Midbrain (tissue), 1 donor: ENCODE measurements around the gene JARID2.

ENCODE experiments used
- DNase-seq: peaks from one replicate; lab custom pipeline; 2025; lab: John Stamatoyannopoulos, UW

JARID2 gene

DNA sequence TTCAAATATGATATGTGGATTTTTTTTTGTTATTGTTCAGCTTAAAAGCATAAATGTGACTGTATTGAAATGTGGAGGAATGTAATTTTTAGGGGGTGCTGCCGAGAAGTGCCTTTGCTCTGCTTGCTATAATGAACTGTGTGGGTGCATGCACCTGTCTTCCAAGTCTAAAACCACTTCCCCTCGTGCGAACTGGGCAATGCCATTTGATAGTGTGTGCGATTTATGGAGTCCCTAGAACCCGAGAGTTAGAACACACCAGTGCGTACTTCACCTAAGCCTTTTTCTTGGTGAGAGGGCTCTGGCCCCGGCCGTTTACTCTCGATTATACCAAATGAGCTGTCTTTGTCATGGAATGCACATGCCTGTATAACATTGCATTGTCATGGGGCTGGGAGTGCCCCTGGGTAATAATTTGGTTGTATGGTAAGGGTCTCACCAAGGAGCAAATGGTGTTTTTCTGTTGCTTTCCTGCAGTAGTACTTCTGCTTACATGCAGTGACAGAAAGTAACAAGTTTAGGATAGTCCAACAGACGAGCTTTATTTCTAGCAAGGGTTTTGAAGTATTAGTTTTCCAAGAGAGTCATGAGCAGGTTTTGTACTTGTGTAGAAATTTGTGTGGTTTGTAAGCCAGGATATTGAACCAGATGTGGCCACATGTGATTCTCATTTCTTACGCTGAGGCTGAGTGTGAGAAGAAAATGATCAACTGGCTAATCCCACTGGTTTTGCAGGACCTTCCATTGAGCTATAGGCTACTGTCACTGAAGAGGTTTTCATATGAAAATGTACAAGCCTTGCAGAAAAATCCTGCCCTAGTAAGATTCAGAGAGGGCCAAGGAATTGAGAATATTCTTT lies 244.6 kb downstream of the JARID2 start:
- DNase-seq = no peak

DNA sequence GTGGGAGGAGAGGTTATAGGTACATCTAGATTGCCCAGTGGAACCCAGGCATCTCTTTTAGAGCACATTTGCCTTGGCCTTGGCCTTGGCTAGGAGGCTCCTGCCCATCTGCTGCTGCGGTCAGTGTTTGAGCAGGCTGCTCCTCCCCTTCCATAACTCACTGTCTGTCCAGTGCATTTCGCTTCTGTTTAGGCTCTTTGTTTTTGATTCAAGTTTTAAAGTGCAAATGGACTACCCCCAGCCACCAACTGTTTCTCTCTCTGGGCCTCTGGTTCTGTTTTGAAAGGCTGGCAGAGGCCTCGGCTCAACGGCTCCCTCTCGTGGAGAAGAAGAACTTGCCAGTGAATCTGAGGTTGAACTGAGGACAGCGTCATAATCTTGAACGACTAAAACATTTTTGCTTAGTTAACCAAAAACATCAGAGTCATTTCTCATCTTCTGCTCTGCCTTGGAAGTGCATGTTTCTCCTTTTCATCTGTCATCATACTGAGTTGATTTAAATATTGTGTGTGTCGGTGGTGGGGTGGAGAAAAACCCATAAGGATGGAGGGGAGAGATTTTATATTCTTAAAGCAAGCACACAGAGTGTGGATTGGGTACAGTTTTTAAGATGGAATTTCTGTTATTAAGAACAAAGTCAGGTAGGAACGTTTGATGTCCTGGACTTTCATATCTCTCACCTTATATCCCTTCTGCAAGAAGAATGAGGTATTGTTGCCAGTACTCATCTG lies 245.6 kb downstream of the JARID2 start:
- peak; percentile 92 for DNase-seq

DNA sequence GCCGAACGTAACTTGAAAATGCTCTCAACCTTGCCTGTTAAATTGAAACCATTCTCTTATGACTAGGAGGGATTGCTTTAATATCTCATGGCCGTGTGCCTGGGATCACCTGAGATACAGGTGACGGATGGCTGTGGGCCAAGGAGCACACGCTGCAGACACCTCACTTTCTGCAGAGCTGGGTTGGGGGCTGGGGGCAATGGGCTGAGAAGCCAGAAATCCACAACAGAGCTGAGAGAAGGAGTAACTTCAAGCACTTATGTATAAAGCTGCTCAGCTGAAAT lies 246.1 kb downstream of the JARID2 start:
- DNase-seq = no peak

DNA sequence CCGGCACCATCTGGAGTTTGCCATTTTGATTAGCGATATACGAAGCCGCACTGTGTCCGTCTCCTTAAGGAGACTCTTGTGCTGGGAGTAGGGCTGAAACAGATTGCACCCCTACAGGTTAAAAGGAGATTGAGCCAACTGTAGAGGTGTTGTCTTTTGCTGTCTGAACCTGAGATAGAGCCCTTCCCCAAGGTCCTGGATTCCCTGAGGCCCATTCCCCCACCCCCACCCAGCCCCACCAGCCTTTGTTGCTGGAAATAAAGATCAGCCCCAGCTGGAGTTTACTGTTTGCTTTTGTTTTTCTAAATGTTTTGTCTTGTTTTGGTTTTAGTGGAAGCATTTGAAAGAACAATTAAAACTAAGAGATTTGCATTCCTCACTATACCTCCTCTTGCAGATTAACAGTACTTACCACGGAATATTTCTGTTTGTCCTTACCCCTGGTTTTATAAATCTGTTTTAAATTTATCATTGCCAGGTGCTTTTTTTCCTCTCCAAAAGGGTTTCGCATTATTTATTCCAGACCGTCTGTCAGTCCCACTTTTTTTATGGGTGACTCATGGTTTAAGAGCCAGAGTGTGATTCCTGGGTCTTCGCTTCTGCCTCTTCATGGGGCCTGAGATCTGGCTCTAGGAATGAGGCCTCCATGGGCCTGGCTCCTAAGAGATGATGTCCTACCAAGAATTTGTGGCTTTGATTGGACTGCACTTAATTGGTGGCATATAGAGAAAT lies 247.7 kb downstream of the JARID2 start:
- no peak for DNase-seq

DNA sequence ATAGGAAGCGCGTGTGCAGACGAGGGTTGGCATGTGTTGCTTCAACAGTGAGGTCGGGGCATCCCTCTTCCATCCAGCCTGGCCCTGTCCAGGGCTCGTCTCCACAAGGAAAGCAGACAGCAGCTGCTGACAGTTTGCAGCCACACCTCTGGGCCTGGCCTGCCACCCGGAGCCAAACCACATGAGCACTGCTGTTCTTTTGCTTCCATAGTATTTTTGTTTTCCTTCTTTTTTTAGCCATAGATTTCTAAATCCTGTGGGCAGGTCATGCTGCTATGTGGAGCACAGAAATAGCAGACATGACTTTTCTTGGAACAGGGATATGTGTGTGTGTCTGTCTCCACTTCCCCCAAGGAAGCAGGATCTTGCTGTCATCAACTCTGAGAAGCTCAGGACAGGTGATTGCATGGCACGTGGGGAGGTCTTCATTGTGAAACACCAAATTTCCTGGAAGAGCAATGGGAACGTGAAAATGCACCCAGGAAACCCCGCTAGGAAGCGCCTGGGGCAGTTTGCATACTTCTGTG lies 249.6 kb downstream of the JARID2 start:
- no peak for DNase-seq

DNA sequence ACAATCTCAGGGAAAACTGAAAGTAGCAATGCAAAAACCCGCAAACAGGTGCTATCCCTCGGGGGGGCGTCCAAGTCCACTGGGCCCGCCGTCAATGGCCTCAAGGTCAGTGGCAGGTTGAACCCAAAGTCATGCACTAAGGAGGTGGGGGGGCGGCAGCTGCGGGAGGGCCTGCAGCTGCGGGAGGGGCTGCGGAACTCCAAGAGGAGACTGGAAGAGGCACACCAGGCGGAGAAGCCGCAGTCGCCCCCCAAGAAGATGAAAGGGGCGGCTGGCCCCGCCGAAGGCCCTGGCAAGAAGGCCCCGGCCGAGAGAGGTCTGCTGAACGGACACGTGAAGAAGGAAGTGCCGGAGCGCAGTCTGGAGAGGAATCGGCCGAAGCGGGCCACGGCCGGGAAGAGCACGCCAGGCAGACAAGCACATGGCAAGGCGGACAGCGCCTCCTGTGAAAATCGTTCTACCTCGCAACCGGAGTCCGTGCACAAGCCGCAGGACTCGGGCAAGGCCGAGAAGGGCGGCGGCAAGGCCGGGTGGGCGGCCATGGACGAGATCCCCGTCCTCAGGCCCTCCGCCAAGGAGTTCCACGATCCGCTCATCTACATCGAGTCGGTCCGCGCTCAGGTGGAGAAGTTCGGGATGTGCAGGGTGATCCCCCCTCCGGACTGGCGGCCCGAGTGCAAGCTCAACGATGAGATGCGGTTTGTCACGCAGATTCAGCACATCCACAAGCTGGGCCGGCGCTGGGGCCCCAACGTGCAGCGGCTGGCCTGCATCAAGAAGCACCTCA lies 250.7 kb downstream of the JARID2 start:
- DNase-seq = no peak

DNA sequence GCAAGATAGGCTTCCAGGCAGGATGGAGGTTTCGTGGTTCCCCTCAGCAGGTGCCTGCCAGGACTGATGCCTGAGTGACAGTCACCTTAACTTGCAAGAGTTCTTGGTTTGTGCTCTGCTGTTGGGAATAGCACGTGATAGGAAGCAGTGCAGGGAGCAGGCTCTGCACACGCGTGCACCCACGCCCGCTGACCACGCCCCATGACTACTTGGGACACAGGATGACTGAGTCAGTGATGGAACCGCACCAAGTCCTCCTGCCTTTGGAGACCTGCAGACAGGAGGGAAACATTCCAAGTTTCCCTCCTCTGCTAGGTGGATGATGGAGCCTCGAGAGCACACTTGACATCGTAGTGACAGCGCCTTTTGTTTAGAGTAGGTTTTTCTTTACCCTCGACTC lies 252.8 kb downstream of the JARID2 start:
- DNase-seq = no peak

DNA sequence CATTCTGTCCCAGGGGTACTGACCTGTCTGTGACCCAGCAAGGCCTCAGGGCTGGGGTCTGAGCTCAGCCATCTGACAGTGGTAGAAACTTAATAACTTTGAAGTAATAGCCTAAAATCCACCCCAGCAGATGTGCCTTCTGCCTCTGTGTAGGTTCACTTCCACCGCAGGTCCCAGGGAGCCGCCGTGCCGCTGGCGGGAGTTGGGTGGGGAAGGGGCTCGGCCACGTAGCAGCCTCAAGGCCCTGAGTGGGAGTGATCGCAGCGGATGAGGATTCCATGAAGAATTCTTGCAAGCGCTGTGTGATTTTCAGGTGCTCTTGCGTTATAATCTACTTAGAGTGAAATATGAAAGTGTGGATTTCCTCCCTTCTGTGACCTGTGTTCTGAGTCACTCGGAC lies 253.3 kb downstream of the JARID2 start:
- DNase-seq = no peak

DNA sequence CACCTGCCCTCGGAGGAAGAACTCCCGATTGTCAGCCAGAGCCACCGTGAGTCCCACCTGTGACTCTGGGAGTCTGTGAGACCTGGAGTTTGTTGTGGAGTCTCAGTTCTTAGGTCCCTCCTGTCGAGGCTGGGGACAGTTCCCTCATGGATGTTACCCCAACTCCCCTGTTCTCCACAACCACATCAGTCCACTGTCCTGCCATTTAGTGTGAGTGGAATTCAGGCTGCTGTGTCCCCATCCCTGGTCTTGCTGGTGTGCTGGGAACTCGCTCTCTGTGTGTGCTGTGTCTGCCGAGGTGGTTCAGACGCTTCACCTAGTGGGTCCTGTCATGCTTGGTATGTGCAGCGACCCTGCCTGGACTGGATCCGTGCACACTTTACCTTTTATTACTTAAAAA lies 253.7 kb downstream of the JARID2 start:
- no peak for DNase-seq

DNA sequence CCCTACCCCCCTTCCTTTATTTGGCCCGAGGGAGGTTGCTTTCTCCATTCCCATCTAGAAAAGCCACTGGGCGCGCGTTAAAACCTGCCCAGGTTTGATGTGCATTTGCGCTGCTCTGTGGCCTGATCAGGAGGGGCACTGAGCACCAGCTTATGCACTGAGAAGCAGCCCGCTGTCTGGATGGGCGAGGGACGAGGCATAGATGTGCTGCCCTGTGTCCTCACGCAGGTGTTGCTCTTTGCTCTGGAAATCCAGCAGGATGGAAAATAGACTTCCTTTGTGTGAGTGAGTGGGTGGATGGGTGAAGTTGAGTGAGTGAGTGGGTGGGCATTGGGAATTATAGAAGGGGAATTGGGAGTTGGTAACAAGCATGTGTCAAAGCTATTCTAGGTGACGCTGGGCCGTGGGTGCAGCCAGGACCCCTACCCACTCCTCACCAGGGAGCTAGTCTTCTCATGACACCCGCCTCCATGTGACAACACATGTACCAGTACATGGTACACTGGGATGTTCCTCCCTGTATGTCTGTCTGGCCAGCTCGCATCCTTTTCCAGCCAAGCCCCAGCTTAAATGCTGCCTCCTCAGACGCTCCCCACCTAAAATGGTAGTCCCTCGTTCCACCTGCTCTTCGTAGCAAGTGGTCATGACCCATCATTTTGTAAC lies 254.3 kb downstream of the JARID2 start:
- no peak for DNase-seq

DNA sequence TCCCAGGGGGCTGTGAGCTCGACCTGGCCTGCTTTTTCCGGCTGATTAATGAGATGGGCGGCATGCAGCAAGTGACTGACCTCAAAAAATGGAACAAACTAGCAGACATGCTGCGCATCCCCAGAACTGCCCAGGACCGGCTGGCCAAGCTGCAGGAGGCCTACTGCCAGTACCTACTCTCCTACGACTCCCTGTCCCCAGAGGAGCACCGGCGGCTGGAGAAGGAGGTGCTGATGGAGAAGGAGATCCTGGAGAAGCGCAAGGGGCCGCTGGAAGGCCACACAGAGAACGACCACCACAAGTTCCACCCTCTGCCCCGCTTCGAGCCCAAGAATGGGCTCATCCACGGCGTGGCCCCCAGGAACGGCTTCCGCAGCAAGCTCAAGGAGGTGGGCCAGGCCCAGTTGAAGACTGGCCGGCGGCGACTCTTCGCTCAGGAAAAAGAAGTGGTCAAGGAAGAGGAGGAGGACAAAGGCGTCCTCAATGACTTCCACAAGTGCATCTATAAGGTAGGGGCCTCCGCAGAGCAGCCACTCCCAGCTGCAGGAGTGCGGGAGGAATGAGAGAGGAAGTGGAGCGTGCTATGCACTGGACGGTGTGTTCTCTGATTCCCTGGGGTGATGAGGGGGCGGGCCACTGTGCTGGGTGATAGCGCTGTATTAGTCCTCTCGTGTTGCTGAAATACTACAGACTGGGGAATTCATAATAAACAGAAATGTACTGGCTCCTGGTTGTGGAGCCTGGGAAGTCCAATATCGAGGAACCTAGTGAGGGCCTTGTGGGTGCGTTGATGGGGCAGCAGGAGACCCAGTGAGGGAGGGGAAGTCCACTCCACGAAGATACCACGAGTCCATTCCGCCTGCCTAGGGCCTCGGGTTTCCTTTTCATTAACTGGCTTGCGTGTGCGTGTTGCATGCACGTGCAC lies 255.3 kb downstream of the JARID2 start:
- no peak for DNase-seq

DNA sequence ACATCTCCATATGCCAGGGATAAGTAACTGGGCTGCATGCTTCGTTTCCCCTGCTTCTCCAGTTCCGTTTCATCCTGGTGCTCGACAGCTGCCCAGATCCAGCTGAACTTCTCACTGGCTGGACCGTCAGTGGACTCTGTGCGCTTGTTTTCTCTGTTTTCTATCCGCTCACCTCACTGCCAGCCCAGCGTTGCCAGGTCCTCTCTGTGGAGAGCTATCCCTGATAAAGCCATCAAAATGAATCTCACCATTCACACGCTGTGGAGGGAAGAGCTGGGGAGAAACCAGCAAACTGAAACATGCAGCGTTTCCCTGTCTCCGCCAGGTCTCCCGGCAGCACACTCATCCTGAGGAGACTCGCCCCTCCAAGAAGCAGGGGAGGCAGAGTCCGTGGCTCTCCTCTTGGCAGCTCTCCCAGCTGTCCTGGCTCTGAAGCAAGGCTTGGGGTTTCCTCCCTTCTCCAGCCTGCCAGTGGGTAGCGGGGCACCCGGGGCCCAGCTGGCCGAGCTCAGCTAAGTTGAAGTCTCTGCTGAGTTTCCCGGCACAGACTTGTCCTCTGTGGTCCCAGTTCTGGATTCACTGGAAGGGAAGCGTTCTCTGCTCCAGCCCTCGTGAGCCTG lies 256.1 kb downstream of the JARID2 start:
- peak; percentile 76 for DNase-seq

DNA sequence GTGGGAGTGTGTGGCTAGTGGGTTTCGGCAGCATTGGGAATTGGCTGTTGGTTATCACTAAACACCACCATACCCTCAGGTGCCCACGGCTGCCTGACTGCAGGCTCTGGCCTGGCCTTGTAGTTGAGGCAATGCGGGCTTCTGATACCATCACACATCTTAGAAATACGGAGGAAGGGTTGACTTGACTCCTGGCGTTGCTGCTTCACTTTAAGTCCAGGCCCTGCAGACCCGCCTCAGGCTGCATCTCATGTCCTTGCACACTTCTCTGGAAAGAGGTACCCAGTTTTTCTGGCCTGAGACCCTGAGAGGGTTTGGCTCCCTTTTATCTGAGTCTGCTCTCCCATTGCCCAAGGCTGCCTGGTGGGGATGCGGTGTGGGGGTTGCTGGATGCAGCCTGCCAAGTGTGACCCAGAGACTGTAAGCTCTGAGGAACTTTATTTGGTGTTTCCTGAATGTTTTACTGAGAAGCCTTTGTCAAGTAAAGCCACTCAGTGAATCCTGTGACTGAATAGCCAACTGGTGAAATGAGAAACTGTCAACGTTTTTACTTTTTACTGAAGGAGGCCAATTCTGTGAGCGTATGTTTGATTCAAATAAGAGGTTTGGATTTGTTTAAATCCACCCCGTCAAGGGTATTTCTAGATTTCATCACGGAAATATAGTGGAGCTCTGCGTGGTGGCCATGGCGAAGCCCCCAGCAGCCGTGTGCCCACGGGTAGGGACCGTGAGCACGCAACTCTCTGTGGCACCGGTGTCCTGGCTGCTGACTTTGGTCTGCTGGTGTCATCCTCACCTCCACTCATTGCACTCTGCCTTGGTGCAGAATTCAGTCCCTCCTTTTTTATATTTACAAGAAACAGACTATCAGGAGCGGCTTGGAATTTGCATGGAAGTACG lies 256.8 kb downstream of the JARID2 start:
- peak; percentile 22 for DNase-seq

DNA sequence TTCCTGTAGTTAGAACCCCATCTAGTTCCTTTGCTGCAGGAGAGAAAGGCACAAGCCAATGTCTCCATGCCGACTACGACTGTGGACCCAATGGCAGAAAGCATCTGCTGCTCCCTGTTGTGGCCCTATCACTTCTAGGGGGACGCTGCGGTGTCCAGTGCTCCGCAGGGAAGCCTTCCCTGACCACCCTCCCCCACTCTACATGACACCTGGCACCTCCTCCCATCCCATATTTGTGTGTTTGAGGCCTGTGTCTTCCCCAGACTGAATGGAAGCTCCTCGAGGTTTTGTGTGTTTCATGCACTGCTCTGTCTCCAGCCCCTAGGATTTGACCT lies 257.4 kb downstream of the JARID2 start:
- DNase-seq = no peak

DNA sequence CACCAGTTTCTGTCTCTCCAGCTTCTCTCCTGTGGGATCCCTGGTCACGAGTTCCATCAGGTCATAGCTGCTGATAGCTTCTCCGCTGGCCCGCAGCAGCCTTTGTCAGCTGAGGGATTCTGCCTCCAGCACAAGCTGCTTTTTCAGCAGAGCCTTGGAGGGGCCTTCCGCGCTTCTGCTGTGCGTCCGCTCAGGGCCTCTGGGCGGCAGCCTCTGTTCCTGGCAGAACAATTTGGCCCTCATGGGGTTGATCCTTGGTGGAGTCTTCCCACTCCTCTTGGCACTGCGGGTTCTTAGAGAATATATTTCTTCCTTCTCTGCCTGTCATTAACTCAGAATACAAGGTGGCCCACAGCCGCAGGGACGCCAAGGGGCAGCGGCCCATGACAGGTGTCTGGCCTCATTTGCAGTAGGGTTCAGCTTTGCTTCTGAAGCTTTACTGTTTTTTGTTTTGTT lies 258.2 kb downstream of the JARID2 start:
- DNase-seq = peak; percentile 36

DNA sequence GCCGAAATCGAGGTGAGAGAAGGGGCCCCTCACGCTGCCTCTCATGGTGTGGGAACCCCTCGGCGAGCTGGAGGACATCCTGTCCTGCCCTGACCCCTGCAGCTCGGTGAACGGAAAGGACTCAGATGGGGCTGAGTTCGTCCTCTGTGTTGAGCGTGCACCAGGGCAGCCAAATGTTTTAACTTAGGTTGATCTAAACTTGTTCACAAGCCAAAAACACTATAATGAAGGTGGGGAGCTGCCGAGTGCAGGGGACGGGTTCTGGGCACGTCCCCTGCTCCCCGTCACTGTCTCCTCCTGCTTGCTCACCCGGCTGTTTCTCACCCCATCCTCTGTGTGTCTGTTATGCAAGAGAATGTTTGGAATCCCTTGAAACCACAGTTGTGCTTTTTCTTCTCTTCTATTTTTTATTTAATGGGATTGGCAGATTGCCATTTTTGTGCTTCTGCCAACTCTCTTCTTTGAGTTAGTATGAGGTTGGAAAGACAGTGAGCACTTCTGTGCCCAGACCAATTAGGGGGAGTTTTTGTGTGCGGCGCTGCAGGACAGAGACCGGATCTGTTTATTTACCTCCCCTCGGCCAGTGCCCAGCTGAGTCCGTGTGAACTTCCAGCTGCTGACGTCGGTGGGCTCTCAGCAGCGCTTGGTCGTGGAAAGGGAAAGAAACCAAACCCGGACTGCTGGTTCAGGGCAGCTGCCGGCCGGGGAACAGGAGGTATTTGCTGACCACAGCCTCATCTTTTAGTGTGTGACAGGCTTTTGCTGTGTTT lies 258.9 kb downstream of the JARID2 start:
- peak; percentile 89 for DNase-seq

DNA sequence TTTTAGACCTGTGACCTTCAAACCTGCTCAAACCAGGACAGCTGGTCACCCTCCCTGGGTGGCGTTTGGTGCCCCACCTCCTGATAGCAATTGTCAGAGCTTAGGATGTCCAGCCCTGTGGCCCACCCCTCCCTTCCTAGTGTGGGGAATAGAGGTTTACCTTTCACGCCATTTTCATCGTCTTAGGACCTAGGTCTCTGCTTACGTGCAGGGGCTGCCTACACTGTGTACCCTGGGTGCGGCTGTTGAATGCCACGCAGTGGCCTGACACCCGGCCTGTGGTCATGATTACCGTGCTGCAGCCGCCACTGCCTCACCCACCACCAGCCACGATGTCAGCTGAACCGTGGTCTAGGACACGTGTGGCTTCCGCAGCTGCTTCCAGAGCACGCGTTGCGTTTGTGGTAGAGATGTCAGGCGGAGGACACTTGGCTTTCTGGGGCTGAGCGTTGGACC lies 259.6 kb downstream of the JARID2 start:
- DNase-seq = no peak

DNA sequence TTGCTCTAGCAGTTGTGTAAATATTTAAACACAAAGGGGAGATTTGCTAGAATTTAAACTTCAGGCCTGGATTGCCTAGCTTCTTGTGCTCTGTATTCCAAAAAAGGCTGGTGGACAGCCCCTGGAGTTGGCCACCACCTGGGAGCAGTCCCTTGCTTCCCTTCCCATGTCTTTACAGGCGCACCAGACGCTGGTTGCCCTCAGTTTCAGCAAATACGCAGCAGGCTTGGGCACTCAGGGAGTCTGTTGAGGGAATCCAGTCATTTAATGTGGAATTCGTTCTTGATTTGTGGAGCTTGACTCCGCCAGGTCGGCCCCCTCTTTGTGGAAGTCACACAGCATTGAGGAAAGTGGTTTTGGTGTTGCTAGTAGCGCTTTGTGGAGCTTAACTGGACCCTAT lies 260.2 kb downstream of the JARID2 start:
- no peak for DNase-seq
